CD4-positive, alpha-beta T cell (primary cell): ENCODE data around the gene GNAZ. TPM values are rescaled to one million over a fixed set of nuclear protein-coding genes. Genes with fewer than 3 reads are reported as not detected.

Source experiments
- ATAC-seq: fragments of 200-7000 bp; cut with Tn5 transposase; one replicate; pipeline ENCODE4 v1.10.0; 2022; ENCODE audit warnings: mild to moderate bottlenecking; ENCODE audit not compliant: poor library complexity
- CTCF ChIA-PET: fragments of 350-600 bp; sonication (Branson Sonifier 250); formaldehyde crosslinking; loops from one replicate; lab custom pipeline; 2021; ENCODE audit warnings: antibody characterized with exemption, inconsistent platforms; lab: Charles Lee
- POLR2A ChIA-PET: fragments of 350-600 bp; sonication (Branson Sonifier 250); formaldehyde crosslinking; loops from one replicate; lab custom pipeline; 2021; ENCODE audit warnings: antibody characterized with exemption, inconsistent platforms; lab: Charles Lee
- DNase-seq, 14 experiments: peaks; one replicate each; pipeline ENCODE4 v3.0.0-alpha.2; 2013 to 2020; ENCODE audit warnings: mixed read lengths in 2 of 14
- H3K27ac ChIP-seq, 2 donors: one replicate each; pipeline versions ENCODE4 v1.5.1 to v1.7.0; 2013; ENCODE audit warnings: low read length in 2 of 2, low read depth in 1 of 2, mild to moderate bottlenecking in 1 of 2
- H3K27me3 ChIP-seq, 2 experiments: 1 replicate in 1 of 2; 2 replicates in 1 of 2; pipeline versions ENCODE4 v1.6.1 to v1.7.0; 2013; ENCODE audit warnings: low read length in 2 of 2, control low read depth in 1 of 2, mild to moderate bottlenecking in 1 of 2, moderate library complexity in 1 of 2; ENCODE audit not compliant: insufficient read depth in 2 of 2, control insufficient read depth in 1 of 2
- H3K36me3 ChIP-seq: one replicate; pipeline ENCODE4 v1.6.1; 2013; ENCODE audit warnings: low read length, control low read depth; ENCODE audit not compliant: insufficient read depth
- H3K4me1 ChIP-seq: one replicate; pipeline ENCODE4 v1.6.1; 2013; ENCODE audit warnings: low read length, control low read depth; ENCODE audit not compliant: insufficient read depth
- H3K4me3 ChIP-seq: one replicate; pipeline ENCODE4 v1.5.1; 2013; ENCODE audit warnings: mild to moderate bottlenecking, low read length, moderate library complexity
- H3K9me3 ChIP-seq, 2 experiments: 1 replicate in 1 of 2; 2 replicates in 1 of 2; pipeline versions ENCODE4 v1.6.1 to v1.7.0; 2013; ENCODE audit warnings: low read length in 2 of 2, mild to moderate bottlenecking in 2 of 2, control low read depth in 1 of 2, moderate library complexity in 1 of 2; ENCODE audit not compliant: control insufficient read depth in 1 of 2, insufficient read depth in 1 of 2
- H3K27ac Mint-ChIP-seq: one replicate; pipeline ENCODE4 v1.8.0; 2020; ENCODE audit warnings: mixed read lengths
- H3K27me3 Mint-ChIP-seq: one replicate; pipeline ENCODE4 v1.8.0; 2021; ENCODE audit warnings: mixed read lengths
- H3K36me3 Mint-ChIP-seq: one replicate; pipeline ENCODE4 v1.8.0; 2021; ENCODE audit warnings: low read depth, mixed read lengths
- H3K4me1 Mint-ChIP-seq: one replicate; pipeline ENCODE4 v1.8.0; 2021; ENCODE audit warnings: low read depth, mixed read lengths
- H3K4me3 Mint-ChIP-seq: one replicate; pipeline ENCODE4 v1.8.0; 2020; ENCODE audit warnings: mild to moderate bottlenecking, mixed read lengths
- H3K9me3 Mint-ChIP-seq: one replicate; pipeline ENCODE4 v1.8.0; 2020; ENCODE audit warnings: mixed read lengths
- CTCF ChIP-seq: fragments of 200-600 bp; IDR thresholded peaks from one replicate; pipeline ENCODE4 v1.8.0; 2022; ENCODE audit warnings: antibody characterized with exemption, mild to moderate bottlenecking
- intact Hi-C, 2 experiments: fragments of 100-400 bp; cut with DNase I in 1 of 2; cut with micrococcal nuclease in 1 of 2; formaldehyde crosslinking; loops; one replicate each; pipeline versions ENCODE4 v1.15.1 to v1.9.0; 2023 to 2025; cut with DNase I, micrococcal nuclease
- total RNA-seq, 174 experiments: library from RNA in 2 of 174; stranded (reverse) in 2 of 174; gene quantifications; one replicate each; pipeline ENCODE4 v1.2.3 and lab custom pipeline; 2021 to 2026

GNAZ gene
- total RNA-seq, 2 experiments from 2014 or later, result 0.20 to 0.38 TPM

GRCh38 chr22:23075525-23076216 is 5.4 kb downstream of the GNAZ start:
- TF ChIP-seq CTCF, result no peak
- no peak overlapping the region for H3K27ac ChIP-seq
- no peaks in the 10 kb centered on the region for H3K36me3 ChIP-seq
- no peaks in the 10 kb centered on the region for H3K9me3 ChIP-seq
- H3K27ac Mint-ChIP-seq, result no peak overlapping the region
- H3K4me1 ChIP-seq, result peaks cover 11% of the 10 kb centered on the region
- no peaks in the 10 kb centered on the region for H3K9me3 Mint-ChIP-seq
- peaks cover 22% of the 10 kb centered on the region for H3K27me3 Mint-ChIP-seq
- intact Hi-C loops, result loop anchor here in 1 of 2 experiments (5.0 kb wide), 1 partner anchor 47 kb away; no protein-coding TSS in a partner anchor
- no peak for DNase-seq
- peaks cover 0 to 11% of the 10 kb centered on the region in 2 experiments for H3K27me3 ChIP-seq
- H3K4me3 ChIP-seq, result no peak overlapping the region
- ChIA-PET CTCF (no interaction called here), POLR2A (no interaction called here)
- H3K4me3 Mint-ChIP-seq, result no peak overlapping the region
- H3K4me1 Mint-ChIP-seq, result peaks cover 8% of the 10 kb centered on the region
- no peaks in the 10 kb centered on the region for H3K36me3 Mint-ChIP-seq
- ATAC-seq, result no peak

- no peak overlapping the region for H3K4me3 Mint-ChIP-seq
- Histone ChIP-seq H3K36me3 (no peaks in the 10 kb centered on the region), H3K9me3 (no peaks in the 10 kb centered on the region), H3K4me1 (no peaks in the 10 kb centered on the region), H3K4me3 (no peak overlapping the region), H3K27me3 (peaks cover 0 to 9% of the 10 kb centered on the region in 2 experiments), H3K27ac (no peak overlapping the region)
- H3K27me3 Mint-ChIP-seq, result peaks cover 16% of the 10 kb centered on the region
- no peaks in the 10 kb centered on the region for H3K9me3 Mint-ChIP-seq
- H3K36me3 Mint-ChIP-seq, result no peaks in the 10 kb centered on the region
- DNase-seq (no peak), ATAC-seq (no peak)
- no peak for TF ChIP-seq CTCF
- H3K27ac Mint-ChIP-seq, result no peak overlapping the region
- H3K4me1 Mint-ChIP-seq, result peaks cover 9% of the 10 kb centered on the region
- CTCF ChIA-PET, result no interaction called here
- intact Hi-C loops, result loop anchor here in 1 of 2 experiments (5.0 kb wide), 1 partner anchor 45 kb away; no protein-coding TSS in a partner anchor
- POLR2A ChIA-PET, result no interaction called here
These were observed 6.7 kb downstream of the GNAZ start for GRCh38 chr22:23076896-23077572.

DNA sequence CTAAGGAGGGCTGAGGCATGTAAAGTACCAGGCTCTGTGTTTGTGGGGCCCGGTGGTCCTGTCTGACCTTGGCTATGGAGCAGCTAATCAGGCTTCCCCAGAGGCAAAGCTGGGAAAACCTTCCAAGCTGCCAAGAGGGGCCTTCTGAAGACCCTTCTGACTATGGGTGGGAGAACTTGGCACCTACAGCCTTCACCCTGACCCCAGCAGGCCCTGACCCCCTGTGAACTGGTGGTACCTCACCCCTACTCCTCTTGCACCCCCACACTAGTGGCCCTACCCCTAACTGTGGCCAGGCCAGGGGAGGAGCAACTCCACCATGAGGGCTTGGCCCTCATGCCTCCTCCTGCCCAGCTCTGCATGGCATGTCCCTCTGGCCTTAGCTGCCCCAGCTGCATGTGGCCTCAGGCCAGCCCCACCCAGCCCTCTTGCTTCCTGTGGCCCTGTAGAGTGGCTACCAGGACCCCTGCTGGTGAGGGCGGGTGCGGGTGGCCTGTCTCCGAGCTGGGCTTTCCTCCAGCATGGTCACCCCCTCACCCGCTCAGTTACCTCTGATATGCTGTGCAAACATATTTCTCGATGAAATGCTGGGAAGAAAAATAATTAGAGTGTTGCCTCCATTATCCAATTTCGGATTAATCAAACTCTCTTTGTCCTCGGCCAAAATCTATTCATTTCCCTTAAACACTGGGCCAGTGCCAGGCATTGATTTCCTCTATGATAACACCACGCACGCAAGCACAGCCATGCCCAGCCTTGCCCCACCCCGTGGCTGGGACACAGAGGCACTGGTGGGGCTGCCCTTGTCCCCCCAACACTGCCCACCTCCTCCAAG is 7.5 kb downstream of the GNAZ start:
- no peak for TF ChIP-seq CTCF
- ATAC-seq (no peak), DNase-seq (no peak)
- intact Hi-C loops, result loop anchor here in 1 of 2 experiments (5.0 kb wide), 1 partner anchor 44 kb away; no protein-coding TSS in a partner anchor
- Mint-ChIP-seq H3K9me3 (no peaks in the 10 kb centered on the region), H3K27ac (no peak overlapping the region), H3K36me3 (no peaks in the 10 kb centered on the region), H3K4me1 (peaks cover 6% of the 10 kb centered on the region), H3K4me3 (no peak overlapping the region), H3K27me3 (peaks cover 16% of the 10 kb centered on the region)
- Histone ChIP-seq H3K4me1 (no peaks in the 10 kb centered on the region), H3K27ac (no peak overlapping the region), H3K27me3 (peaks cover 0 to 9% of the 10 kb centered on the region in 2 experiments), H3K36me3 (no peaks in the 10 kb centered on the region), H3K4me3 (no peak overlapping the region), H3K9me3 (no peaks in the 10 kb centered on the region)
- ChIA-PET CTCF (no interaction called here), POLR2A (no interaction called here)
